Upper lobe of left lung (tissue), 4 donors: ENCODE measurements around the gene MARCHF6.

Source experiments
- POLR2A ChIP-seq, 4 donors: fragments of 450-650 bp; IDR thresholded peaks; one replicate each; pipeline ENCODE4 v1.5.1; 2016 to 2017; ENCODE audit warnings: antibody characterized with exemption in 4 of 4, mild to moderate bottlenecking in 2 of 4
- POLR2AphosphoS5 ChIP-seq, 2 donors: sonication (generic); formaldehyde crosslinking; IDR thresholded peaks; one replicate each; pipeline ENCODE4 v1.5.1; 2017; ENCODE audit warnings: antibody characterized with exemption in 2 of 2
- TF ChIP-seq, protein P1 (sequence below), 6 experiments: fragments of 450-650 bp in 4 of 6; fragments of 200-600 bp in 2 of 6; sonication (generic) in 2 of 6; IDR thresholded peaks; one replicate each; pipeline ENCODE4 v1.5.1; 2016 to 2019; ENCODE audit warnings: antibody characterized with exemption in 6 of 6

DNA sequence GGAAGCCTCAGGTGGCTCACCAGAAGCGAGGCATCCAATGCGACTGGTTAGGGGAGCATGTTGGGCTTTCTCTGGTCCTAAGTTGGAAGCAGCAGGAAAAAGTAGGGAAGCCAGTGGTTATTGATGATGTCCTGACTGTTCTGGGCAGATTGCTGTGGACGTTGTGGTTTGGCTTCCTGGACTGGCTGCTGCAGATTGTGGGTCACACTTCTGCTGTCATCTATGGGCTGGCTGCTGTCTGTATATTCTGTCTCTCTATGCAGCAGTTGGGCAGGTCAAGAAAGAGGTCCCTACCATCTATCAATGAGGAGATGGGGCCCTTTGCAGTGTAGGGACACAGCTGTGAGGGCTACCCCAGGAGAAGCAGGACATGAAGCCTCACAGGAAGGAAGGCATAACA is 13.5 kb upstream of the MARCHF6 start:
- no peak for TF ChIP-seq POLR2AphosphoS5 (IDR thresholded peaks at IDR 0.05)
- TF ChIP-seq, protein P1, sequence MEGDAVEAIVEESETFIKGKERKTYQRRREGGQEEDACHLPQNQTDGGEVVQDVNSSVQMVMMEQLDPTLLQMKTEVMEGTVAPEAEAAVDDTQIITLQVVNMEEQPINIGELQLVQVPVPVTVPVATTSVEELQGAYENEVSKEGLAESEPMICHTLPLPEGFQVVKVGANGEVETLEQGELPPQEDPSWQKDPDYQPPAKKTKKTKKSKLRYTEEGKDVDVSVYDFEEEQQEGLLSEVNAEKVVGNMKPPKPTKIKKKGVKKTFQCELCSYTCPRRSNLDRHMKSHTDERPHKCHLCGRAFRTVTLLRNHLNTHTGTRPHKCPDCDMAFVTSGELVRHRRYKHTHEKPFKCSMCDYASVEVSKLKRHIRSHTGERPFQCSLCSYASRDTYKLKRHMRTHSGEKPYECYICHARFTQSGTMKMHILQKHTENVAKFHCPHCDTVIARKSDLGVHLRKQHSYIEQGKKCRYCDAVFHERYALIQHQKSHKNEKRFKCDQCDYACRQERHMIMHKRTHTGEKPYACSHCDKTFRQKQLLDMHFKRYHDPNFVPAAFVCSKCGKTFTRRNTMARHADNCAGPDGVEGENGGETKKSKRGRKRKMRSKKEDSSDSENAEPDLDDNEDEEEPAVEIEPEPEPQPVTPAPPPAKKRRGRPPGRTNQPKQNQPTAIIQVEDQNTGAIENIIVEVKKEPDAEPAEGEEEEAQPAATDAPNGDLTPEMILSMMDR (IDR thresholded peaks at IDR 0.05): no peak
- TF ChIP-seq POLR2A (IDR thresholded peaks at IDR 0.05): no peak
